ENCODE data around the gene ATE1.

GRCh38 chr10:121709675-121710073 lies 218.2 kb downstream of the ATE1 start:
- TF ChIP-seq CTCF (IDR thresholded peaks at IDR 0.05) = no peak
- TF ChIP-seq EZH2 (IDR thresholded peaks at IDR 0.05; ENCODE audit: borderline replicate concordance, insufficient read depth, low read depth, low read length, poor library complexity, severe bottlenecking) = no peak

All from B cell (primary cell).